ENCODE measurements around the gene CACNA1A.
"Not testable (repeated sequence)": the region's sequence is repeated elsewhere in the genome, so short reads cannot be mapped to it uniquely, and the experiment has no call there.

CACNA1A gene

GRCh38 chr19:13429563-13429962 is 76.7 kb downstream of the CACNA1A start:
- no peak overlapping the region for H2BK120ac ChIP-seq (ENCODE audit: low read depth, low read length)
- WGBS = 52% methylated on average over 3 of the region's 5 CpGs
- DNase-seq = no peak
- no peak overlapping the region for H3K4me2 ChIP-seq (ENCODE audit: low read length, poor library complexity, severe bottlenecking)
- H2BK15ac ChIP-seq (ENCODE audit: low read depth, poor library complexity, severe bottlenecking) = no peak overlapping the region
- no peak overlapping the region for H3K9ac ChIP-seq (ENCODE audit: low read length)
- no peaks in the 10 kb centered on the region for H3K27me3 ChIP-seq (ENCODE audit: control insufficient read depth in 1 of 2, insufficient read depth in 1 of 2, low read length in 2 of 2)
- H3K4me3 ChIP-seq (ENCODE audit: insufficient read depth in 1 of 2, low read depth in 1 of 2, low read length in 2 of 2) = no peak overlapping the region
- H3K18ac ChIP-seq (ENCODE audit: low read depth in 1 of 2, low read length in 2 of 2) = no peak overlapping the region
- no peak overlapping the region for H2BK5ac ChIP-seq (ENCODE audit: low read depth, low read length, poor library complexity, severe bottlenecking)
- no peaks in the 10 kb centered on the region for H3K36me3 ChIP-seq (ENCODE audit: control insufficient read depth in 1 of 2, insufficient read depth in 2 of 2, low read depth in 1 of 2, low read length in 2 of 2)
- no peaks in the 10 kb centered on the region for H3K79me1 ChIP-seq (replicated peaks; ENCODE audit: low read length, poor library complexity, severe bottlenecking)
- no peak overlapping the region for H3K4ac ChIP-seq (ENCODE audit: low read depth in 1 of 2, low read length in 2 of 2)
- H3K4me1 ChIP-seq (ENCODE audit: control insufficient read depth, insufficient read depth, low read depth, low read length) = no peaks in the 10 kb centered on the region
- no peak overlapping the region for H3K27ac ChIP-seq (ENCODE audit: low read length, poor library complexity, severe bottlenecking)
- H3K14ac ChIP-seq (ENCODE audit: low read length in 2 of 2) = no peak overlapping the region
- no peaks in the 10 kb centered on the region for H3K9me3 ChIP-seq (ENCODE audit: control insufficient read depth, low read length)
- H4K91ac ChIP-seq (ENCODE audit: low read length) = no peak overlapping the region
- no peak overlapping the region for H2AK5ac ChIP-seq (ENCODE audit: low read length, severe bottlenecking)
- H2AFZ ChIP-seq (ENCODE audit: low read depth, low read length) = no peak overlapping the region
- H2BK12ac ChIP-seq (ENCODE audit: low read length in 2 of 2) = no peak overlapping the region
- no peak overlapping the region for H3K23ac ChIP-seq (ENCODE audit: low read length in 2 of 2)
- no peak overlapping the region for H4K8ac ChIP-seq (ENCODE audit: low read length)

GRCh38 chr19:13428352-13428751 is 77.9 kb downstream of the CACNA1A start:
- Histone ChIP-seq H3K4me3 (ENCODE audit: insufficient read depth in 1 of 2, low read depth in 1 of 2, low read length in 2 of 2) (no peak overlapping the region), H3K4ac (ENCODE audit: low read depth in 1 of 2, low read length in 2 of 2) (no peak overlapping the region), H4K8ac (ENCODE audit: low read length) (no peak overlapping the region), H3K27me3 (ENCODE audit: control insufficient read depth in 1 of 2, insufficient read depth in 1 of 2, low read length in 2 of 2) (no peaks in the 10 kb centered on the region), H2AFZ (ENCODE audit: low read depth, low read length) (no peak overlapping the region), H2BK15ac (ENCODE audit: low read depth, poor library complexity, severe bottlenecking) (no peak overlapping the region), H3K4me1 (ENCODE audit: control insufficient read depth, insufficient read depth, low read depth, low read length) (no peaks in the 10 kb centered on the region), H2BK12ac (ENCODE audit: low read length in 2 of 2) (no peak overlapping the region), H3K79me1 (replicated peaks; ENCODE audit: low read length, poor library complexity, severe bottlenecking) (no peaks in the 10 kb centered on the region), H3K14ac (ENCODE audit: low read length in 2 of 2) (no peak overlapping the region), H3K18ac (ENCODE audit: low read depth in 1 of 2, low read length in 2 of 2) (no peak overlapping the region), H2BK5ac (ENCODE audit: low read depth, low read length, poor library complexity, severe bottlenecking) (no peak overlapping the region), H3K23ac (ENCODE audit: low read length in 2 of 2) (no peak overlapping the region), H2BK120ac (ENCODE audit: low read depth, low read length) (no peak overlapping the region), H3K4me2 (ENCODE audit: low read length, poor library complexity, severe bottlenecking) (no peak overlapping the region), H4K91ac (ENCODE audit: low read length) (no peak overlapping the region), H2AK5ac (ENCODE audit: low read length, severe bottlenecking) (no peak overlapping the region), H3K9ac (ENCODE audit: low read length) (no peak overlapping the region), H3K27ac (ENCODE audit: low read length, poor library complexity, severe bottlenecking) (no peak overlapping the region), H3K36me3 (ENCODE audit: control insufficient read depth in 1 of 2, insufficient read depth in 2 of 2, low read depth in 1 of 2, low read length in 2 of 2) (no peaks in the 10 kb centered on the region), H3K9me3 (ENCODE audit: control insufficient read depth, low read length) (no peaks in the 10 kb centered on the region)
- DNase-seq = no peak
- WGBS = 46% methylated on average over 9 of the region's 9 CpGs

GRCh38 chr19:13427273-13428051 is 78.8 kb downstream of the CACNA1A start:
- H3K36me3 ChIP-seq (ENCODE audit: control insufficient read depth in 1 of 2, insufficient read depth in 2 of 2, low read depth in 1 of 2, low read length in 2 of 2) = peaks cover 0 to 3% of the 10 kb centered on the region in 2 experiments
- H3K14ac ChIP-seq (ENCODE audit: low read length in 2 of 2) = no peak overlapping the region
- H2AK5ac ChIP-seq (ENCODE audit: low read length, severe bottlenecking) = no peak overlapping the region
- H2AFZ ChIP-seq (ENCODE audit: low read depth, low read length) = no peak overlapping the region
- peaks cover 5% of the 10 kb centered on the region for H3K9me3 ChIP-seq (ENCODE audit: control insufficient read depth, low read length)
- H2BK5ac ChIP-seq (ENCODE audit: low read depth, low read length, poor library complexity, severe bottlenecking) = no peak overlapping the region
- 85% methylated on average over 9 of the region's 11 CpGs for WGBS
- no peak for DNase-seq
- no peak overlapping the region for H2BK120ac ChIP-seq (ENCODE audit: low read depth, low read length)
- no peaks in the 10 kb centered on the region for H3K4me1 ChIP-seq (ENCODE audit: control insufficient read depth, insufficient read depth, low read depth, low read length)
- H3K4ac ChIP-seq (ENCODE audit: low read depth in 1 of 2, low read length in 2 of 2) = no peak overlapping the region
- H3K27me3 ChIP-seq (ENCODE audit: control insufficient read depth in 1 of 2, insufficient read depth in 1 of 2, low read length in 2 of 2) = no peaks in the 10 kb centered on the region
- H3K79me1 ChIP-seq (replicated peaks; ENCODE audit: low read length, poor library complexity, severe bottlenecking) = no peaks in the 10 kb centered on the region
- no peak overlapping the region for H3K4me3 ChIP-seq (ENCODE audit: insufficient read depth in 1 of 2, low read depth in 1 of 2, low read length in 2 of 2)
- no peak overlapping the region for H3K9ac ChIP-seq (ENCODE audit: low read length)
- no peak overlapping the region for H3K4me2 ChIP-seq (ENCODE audit: low read length, poor library complexity, severe bottlenecking)
- H3K18ac ChIP-seq (ENCODE audit: low read depth in 1 of 2, low read length in 2 of 2) = no peak overlapping the region
- no peak overlapping the region for H3K27ac ChIP-seq (ENCODE audit: low read length, poor library complexity, severe bottlenecking)
- no peak overlapping the region for H2BK15ac ChIP-seq (ENCODE audit: low read depth, poor library complexity, severe bottlenecking)
- no peak overlapping the region for H4K8ac ChIP-seq (ENCODE audit: low read length)
- H2BK12ac ChIP-seq (ENCODE audit: low read length in 2 of 2) = no peak overlapping the region
- no peak overlapping the region for H3K23ac ChIP-seq (ENCODE audit: low read length in 2 of 2)
- H4K91ac ChIP-seq (ENCODE audit: low read length) = no peak overlapping the region

- H3K27me3 ChIP-seq (ENCODE audit: control insufficient read depth in 1 of 2, insufficient read depth in 1 of 2, low read length in 2 of 2); H3K27ac ChIP-seq (ENCODE audit: low read length, poor library complexity, severe bottlenecking); H3K18ac ChIP-seq (ENCODE audit: low read depth in 1 of 2, low read length in 2 of 2); H2BK120ac ChIP-seq (ENCODE audit: low read depth, low read length); H3K4me1 ChIP-seq (ENCODE audit: control insufficient read depth, insufficient read depth, low read depth, low read length); H3K23ac ChIP-seq (ENCODE audit: low read length in 2 of 2); DNase-seq; H3K4me2 ChIP-seq (ENCODE audit: low read length, poor library complexity, severe bottlenecking); H2BK5ac ChIP-seq (ENCODE audit: low read depth, low read length, poor library complexity, severe bottlenecking); H3K9ac ChIP-seq (ENCODE audit: low read length); H3K79me1 ChIP-seq (replicated peaks; ENCODE audit: low read length, poor library complexity, severe bottlenecking); H3K36me3 ChIP-seq (ENCODE audit: control insufficient read depth in 1 of 2, insufficient read depth in 2 of 2, low read depth in 1 of 2, low read length in 2 of 2); H2BK15ac ChIP-seq (ENCODE audit: low read depth, poor library complexity, severe bottlenecking); H2BK12ac ChIP-seq (ENCODE audit: low read length in 2 of 2); H3K4me3 ChIP-seq (ENCODE audit: insufficient read depth in 1 of 2, low read depth in 1 of 2, low read length in 2 of 2); H3K14ac ChIP-seq (ENCODE audit: low read length in 2 of 2); H4K8ac ChIP-seq (ENCODE audit: low read length); H2AFZ ChIP-seq (ENCODE audit: low read depth, low read length); H3K4ac ChIP-seq (ENCODE audit: low read depth in 1 of 2, low read length in 2 of 2); H4K91ac ChIP-seq (ENCODE audit: low read length); H2AK5ac ChIP-seq (ENCODE audit: low read length, severe bottlenecking): not testable (repeated sequence)
- WGBS = 100% methylated on average over 1 of the region's 3 CpGs
- peaks cover 17% of the 10 kb centered on the region for H3K9me3 ChIP-seq (ENCODE audit: control insufficient read depth, low read length)
Observed at GRCh38 chr19:13425875-13426274, 80.4 kb downstream of the CACNA1A start.

Data from mesenchymal stem cell (in vitro differentiated cells and primary cell).